ENCODE results near the gene MINAR2.

The MINAR2 gene, protein sequence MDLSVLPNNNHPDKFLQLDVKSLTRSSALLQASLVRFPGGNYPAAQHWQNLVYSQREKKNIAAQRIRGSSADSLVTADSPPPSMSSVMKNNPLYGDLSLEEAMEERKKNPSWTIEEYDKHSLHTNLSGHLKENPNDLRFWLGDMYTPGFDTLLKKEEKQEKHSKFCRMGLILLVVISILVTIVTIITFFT

GRCh38 chr5:129747572-129748407, at the start of gene MINAR2:
TSS of gene MINAR2 (plus strand) at chr5:129748094. CDS start at chr5:129748191, 97 bp downstream.
- DNase-seq: peak in 1 of 2 experiments; percentile 9

DNA sequence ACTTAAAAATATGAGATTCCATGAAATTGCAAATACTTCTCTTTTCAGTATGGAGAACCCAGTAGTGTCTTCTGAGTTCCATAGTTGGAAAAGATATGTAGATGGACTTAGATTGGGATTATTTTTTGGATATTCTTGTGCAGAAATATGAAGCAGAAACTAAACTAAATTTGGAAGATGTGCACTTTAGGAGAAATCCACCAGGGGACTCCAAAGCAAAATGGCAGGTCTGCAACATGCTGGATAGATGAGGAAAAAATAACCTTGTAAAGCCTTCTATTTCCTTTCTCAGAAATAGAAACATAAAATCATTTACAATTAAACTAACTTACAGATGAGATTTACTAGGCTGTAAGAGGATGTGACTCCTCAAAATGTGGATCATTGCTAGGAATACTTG, 49.2 kb upstream of the MINAR2 start:
- no peak for DNase-seq

GRCh38 chr5:129716235-129716634, 31.7 kb upstream of the MINAR2 start:
- DNase-seq: no peak

DNA sequence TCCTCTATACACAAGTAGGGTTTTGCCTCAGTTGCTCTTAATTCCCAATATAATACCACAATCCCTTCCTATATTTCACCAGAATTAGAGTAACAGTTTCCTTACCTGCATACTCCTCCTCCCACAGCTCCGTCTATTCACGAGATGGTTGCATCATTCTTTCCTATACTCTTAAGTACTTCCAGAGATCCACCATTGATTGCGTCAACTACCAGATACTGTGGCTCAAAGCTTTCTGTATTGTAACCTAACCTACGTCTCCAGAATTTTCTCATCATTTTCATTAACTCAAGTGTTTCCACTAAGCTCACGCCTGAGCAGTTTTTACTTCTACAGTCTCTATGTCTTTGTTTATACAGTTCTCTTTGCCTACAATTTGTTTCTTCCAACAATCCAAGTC, 31.2 kb upstream of the MINAR2 start:
- no peak for DNase-seq

GRCh38 chr5:129717751-129718310, 30.1 kb upstream of the MINAR2 start:
- DNase-seq: no peak

DNA sequence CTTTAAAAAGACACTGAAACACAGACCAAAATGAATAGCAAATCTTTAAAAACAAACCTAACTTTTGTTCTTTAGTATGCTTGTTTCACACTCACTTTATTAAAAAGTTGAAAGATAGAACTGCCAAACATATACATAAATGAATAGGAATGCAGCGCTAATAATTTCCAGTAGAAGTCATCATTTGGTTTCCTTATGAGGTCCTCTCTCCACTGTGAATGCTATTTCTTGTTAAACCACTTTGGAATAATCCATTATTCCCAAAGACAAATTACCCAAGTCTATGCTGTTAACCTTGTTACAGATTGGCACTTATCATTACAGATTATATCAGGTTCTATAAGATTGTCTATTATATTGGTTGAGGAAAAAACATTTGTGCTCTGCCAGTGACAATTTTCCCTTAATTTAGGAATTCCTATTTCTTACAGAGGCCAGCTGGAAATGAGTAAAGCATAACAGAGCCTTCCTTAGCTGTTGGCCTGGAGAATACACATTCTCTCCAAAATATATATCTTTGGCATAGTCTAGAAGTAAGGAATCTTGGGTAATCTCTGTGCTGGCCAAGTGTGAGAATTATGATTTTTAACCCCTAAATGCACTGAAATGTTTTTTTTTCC, 29.3 kb upstream of the MINAR2 start:
- DNase-seq: no peak

GRCh38 chr5:129724222-129724621, 23.7 kb upstream of the MINAR2 start:
- no peak for DNase-seq

DNA sequence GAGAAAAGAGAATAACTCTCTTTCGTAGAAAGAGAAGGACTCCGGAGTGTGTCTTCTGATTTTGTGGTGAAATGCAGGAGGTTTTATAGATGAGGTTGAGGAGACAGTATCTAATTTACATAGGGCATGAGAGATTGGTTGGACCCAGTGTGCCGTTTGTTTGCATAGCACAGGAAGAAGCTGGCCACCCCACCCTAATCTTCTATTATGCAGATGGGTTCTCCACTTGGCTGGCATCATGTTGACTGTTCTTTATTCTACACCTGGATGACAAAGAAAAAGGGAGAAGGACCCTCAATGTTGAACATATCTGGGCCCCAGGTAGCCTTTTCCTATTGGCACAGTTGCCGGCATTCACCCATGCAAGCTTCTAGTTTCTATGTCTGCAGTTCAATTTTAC, 23.2 kb upstream of the MINAR2 start:
- no peak for DNase-seq

GRCh38 chr5:129739773-129740172, 8.1 kb upstream of the MINAR2 start:
- no peak for DNase-seq

DNA sequence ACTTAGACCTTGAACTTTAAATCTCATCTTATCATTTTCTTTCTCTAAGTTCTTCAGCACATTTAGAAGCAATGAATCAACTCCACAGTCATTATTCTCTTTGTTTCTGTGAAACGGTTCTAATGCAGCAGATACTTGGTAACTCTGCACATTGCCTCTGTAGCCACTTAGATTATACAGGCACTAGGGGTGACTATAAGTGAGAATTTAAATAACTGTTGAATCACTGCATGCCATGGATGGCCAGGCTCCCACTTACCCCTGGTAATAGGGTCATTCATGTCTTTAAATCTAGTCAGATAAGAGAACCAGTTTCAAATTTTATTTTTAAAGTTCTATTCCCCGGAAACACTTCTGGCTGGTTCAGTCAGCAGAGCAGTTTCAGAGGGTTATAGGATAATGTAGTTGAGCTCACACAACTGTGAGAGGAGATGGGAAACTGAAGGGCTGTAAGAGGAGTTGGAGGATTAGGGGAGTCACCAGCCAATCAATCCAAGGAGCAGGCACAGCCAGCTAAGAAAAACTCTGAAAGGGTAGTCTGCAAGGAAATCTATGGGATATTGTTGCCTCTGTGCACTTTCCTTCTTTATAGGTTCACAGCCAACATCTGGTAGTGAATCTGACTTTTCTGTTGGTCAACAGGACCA, 4.2 kb upstream of the MINAR2 start:
- no peak for DNase-seq

DNA sequence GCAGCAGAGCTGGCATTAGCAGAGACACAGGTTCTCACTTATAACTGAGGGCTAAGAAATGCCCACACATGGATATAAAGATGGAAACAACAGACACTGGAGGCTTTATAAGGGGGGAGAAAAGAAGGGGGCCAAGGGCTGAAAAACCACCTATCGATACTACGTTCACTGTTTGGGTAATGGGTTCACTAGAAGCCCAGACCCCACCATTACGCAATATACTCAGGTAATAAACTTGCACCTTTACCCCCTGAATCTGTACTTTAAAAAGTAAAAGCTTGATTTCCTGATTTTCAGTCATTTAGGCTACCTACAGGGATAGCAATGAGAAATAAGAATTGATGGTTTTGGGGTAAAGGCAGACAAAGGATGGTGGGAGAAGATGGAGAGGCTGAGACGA, 1.9 kb upstream of the MINAR2 start:
- no peak for DNase-seq

DNA sequence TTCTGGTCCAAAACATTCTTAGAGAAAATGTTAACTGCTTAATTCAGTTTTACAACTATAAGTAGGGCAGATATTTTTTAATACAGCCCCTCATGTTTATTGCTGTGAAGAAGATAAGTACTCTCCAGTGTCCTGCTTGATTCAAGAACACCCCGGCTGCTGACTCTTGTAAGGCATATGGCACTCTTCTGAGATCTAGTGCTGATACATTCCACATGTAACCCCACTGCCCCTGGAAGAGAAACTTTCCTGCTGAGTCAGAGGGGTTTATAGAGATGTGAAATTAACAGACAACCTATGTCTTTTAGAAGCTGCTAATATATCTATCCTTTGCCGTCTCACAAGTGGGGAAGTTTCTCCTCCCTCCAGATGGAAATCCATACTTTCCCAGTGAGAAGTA, 1.0 kb upstream of the MINAR2 start:
- DNase-seq: peak in 1 of 2 experiments; percentile 35

GRCh38 chr5:129748913-129749880, 1.3 kb downstream of the MINAR2 start:
- peak in 1 of 2 experiments; percentile 17 for DNase-seq

DNA sequence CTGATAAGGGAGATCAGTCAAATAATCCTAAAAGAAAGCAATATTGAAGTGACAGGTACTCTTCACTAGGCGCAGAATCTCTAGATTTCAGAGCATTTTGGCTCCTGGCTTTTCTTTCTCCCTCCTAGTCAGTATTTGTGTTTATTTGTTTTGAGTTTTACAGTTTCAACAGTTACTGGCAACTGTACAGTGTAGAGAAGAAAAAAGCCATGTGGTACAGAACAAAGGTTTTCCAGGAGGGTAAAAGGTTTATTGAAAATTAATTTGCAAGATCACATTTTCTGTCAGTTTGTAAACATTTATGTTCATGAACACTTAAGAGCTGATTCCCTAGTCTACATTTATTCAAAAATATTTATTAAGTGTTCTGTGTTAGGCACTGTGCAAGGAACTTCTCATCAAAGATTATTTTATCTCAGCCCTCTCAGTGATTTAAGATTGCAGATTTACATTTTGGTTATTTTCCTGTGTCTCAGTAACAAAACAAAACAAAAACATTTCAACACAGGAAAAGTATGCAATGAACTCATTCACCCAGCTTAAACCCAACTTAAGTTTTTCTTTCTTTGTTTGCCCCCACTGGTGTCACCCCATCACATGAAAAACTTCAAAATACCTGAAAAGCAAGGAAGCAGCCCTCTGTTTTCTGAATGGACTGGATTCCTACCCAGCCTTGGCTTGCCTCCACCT, 12.9 kb downstream of the MINAR2 start:
- no peak for DNase-seq

DNA sequence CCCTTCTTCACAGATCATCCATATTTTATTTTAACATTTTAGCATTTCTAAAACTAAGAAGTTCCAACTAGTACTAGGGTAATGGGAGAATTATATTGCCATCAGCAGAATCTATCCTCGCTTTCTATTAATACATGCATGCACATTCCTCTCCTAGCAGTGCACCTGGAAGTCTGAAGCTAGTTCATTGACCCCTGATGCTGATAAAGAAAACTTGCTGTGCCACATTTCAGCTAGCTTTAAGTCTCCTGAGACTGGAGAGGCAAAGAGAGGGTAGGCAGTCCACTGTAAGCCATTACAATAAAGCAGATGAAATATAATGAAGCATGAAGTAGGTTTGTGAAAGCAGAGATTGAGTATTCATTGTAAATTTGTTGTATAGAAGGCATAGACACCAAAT, 15.8 kb downstream of the MINAR2 start:
- DNase-seq: no peak

GRCh38 chr5:129766798-129767197, 18.9 kb downstream of the MINAR2 start:
- no peak for DNase-seq

GRCh38 chr5:129767927-129768380, 20.1 kb downstream of the MINAR2 start:
- DNase-seq: peak; percentile 80 to 89

DNA sequence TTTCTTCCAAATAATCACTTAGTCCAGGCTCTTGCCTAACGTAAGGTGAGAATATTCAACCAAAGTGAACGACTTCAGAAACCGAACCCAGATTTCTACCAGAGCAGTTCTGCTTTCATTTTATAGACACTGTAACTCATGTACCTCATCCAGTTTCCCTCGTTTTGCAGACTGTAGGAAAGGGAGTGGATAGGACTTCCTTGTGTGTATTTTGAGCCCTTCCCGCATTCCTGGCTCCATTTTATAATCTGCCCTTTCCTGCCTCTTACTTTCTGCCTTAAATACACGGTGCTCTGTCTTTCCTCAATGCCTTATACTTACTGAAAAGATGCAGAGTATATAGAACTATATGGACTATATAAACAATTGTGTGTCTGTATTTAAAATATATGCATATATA, 20.8 kb downstream of the MINAR2 start:
- no peak for DNase-seq

DNA sequence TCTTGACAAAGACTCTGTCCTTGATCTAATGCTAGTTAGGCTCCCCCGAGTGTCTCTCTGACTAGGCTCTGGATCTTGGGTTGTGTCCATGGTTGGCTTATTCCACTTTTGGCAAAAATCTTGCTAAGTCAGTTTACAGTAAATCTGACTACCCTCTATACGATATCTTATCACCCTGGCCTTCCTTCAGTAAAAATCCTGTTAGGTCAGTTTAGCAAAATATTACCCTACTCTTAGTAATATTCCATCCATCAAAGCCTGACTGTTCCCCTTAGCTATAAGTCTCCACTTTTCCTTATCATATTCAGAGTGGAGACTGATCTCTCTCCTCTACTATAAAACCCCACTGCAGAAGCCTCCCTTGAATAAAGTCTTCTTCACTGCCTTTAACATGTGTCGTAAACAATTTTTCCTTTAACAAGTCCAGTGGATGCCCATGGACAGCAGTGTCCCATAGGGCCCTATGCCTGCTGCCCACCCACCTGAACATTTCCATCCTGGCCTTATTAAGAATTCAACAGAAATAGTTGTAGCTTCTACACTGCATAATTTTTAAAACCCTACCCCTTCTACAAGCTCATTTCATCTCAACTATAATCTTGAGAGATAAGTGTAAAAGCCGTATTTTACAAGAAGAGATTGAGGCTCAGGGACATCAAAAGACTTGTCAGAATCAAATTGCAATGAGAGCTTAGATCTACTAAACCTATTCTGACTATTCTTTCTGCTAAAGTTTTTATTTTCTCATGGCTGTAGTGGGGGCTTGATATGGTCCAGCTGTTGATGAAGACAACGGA, 22.3 kb downstream of the MINAR2 start:
- DNase-seq: no peak
